Measurements from ENCODE around the gene MAGEA6.
A peak's percentile ranks its signal among the peaks of the same experiment; 100 is the strongest.
"Not testable (repeated sequence)": the region's sequence is repeated elsewhere in the genome, so short reads cannot be mapped to it uniquely, and the experiment has no call there.

Gene MAGEA6, protein sequence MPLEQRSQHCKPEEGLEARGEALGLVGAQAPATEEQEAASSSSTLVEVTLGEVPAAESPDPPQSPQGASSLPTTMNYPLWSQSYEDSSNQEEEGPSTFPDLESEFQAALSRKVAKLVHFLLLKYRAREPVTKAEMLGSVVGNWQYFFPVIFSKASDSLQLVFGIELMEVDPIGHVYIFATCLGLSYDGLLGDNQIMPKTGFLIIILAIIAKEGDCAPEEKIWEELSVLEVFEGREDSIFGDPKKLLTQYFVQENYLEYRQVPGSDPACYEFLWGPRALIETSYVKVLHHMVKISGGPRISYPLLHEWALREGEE

DNA sequence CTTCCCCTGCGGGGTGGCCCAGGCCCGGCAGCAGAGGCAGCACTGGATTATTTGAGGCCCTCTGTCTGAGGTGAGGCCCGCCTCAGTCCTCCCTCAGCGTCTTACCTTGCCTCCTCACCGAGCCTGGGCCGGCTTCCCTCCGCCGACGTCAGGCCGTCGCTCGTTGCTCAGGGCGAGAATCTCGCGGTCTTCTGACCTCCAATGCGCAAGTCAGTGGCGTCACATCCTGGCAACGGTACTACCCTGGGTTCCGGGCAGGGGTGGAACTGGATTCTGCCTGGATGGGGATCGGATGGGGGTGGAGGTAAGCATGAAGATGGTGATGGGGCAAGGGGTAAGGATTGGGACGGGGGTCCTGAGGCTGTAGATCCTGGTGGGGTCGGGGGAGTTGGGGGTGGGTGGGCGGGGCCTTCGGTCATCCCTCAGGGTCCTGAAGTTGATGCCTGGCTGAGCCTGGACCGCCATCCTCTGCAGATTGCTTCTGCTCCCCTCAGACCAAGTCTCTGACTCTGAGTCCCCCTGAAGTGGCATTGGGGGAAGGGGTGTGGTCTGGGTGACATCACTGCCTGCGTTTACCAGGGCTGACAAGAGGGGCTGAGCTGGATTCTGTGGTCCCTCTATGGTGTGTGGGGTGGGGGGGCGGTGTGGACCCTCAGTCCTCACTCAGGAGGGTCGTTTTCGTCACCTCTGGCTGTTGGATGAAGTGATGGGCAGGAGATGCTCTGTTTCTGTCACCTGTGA lies at the start of gene MAGEA6:
MAGEA6 (minus strand) TSS at position 141 of the 741 bp plus-strand sequence. CDS start 2,039 bp downstream, outside the sequence.
- DNase-seq (ENCODE audit: low read depth, low spot score) = not testable (repeated sequence)

DNA sequence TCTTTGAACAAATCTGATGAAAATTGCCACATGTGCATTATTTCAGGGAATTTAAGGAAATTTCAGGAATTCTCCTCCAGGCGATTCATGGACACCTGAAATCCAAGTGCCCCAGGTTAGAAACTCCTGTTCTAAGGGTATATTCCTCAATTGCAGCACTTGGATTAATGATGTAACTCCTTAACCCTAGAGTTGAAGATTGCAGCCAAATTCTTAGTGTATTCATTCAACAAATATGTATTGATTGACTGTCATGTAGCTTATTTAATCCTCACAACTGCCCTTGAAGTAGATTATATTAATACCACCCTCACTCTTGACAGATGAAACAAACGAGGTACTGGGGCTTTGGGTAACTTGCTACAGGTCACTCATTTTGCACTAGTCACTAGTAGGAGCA lies 49.8 kb upstream of the MAGEA6 start:
- no peak for DNase-seq (ENCODE audit: low read depth, low spot score)

DNA sequence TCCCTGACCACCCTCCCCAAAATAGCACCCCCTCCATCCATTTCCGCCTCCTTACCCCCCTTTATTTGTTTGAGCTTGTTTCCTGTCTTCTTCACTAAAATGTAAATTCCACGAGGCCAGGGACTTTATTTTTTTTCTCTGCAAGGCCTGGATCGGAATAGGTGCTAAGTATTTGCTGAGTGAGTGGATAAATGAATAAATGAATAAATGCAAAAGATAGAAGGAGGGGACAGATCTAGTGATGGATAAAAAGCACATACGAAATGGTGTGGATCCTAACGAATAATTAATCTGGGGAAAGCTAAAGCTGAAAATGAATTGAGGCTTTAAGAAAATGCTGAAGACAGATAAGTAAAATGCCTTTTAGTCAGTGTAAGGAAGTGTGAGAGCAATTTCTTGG lies 48.9 kb upstream of the MAGEA6 start:
- DNase-seq (ENCODE audit: low read depth, low spot score) = no peak

DNA sequence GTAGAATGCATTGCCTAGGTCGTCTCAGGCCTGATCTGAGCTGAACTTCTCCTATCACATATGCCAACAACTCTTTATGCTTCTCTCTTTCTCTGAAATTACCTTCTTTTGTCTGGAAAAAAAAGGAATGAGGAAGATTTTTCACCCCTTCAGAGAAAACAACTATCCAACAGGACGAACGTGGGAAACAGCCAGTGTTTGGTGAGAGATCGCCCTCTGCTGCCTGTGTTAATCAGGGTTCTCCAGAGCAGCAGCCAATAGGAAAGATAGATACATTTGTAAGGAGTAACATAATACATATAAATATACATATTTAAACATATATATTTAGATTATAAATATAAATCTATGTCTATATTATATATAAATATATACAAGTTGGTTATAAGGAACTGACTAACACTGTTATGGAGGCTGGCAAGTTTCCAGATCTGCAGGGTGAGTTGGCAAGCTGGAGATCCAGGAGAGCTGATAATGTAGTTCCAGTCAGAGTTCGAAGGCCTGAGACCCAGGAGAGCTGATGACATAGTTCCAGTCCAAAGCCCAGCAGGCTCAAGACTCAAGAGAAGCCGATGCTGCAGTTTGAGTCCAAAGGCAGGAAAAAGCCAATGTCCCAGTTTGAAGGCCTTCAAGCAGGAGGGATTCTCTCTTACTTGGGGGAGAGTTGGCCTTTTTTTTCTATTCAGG lies 47.7 kb upstream of the MAGEA6 start:
- DNase-seq (ENCODE audit: low read depth, low spot score) = peak; percentile 50

DNA sequence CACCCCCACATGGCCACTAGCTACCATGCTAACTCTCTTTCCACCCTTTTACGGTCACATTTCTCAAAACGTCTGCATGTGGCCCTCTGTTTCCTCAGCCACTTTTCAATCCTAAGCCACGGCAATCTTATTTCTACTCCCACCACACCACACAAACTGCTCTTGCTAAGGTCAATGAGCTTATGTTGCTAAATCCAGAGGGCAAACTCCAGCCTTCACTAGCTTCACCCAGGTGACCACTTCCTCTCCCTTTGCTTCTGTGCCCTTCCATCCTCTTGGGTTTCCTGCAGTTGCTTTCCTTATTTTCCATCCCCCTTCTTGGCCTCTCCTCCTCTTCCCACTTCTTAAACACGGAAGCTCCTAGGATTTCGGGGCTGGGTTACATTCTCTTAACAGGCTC lies 44.6 kb upstream of the MAGEA6 start:
- DNase-seq (ENCODE audit: low read depth, low spot score) = no peak

DNA sequence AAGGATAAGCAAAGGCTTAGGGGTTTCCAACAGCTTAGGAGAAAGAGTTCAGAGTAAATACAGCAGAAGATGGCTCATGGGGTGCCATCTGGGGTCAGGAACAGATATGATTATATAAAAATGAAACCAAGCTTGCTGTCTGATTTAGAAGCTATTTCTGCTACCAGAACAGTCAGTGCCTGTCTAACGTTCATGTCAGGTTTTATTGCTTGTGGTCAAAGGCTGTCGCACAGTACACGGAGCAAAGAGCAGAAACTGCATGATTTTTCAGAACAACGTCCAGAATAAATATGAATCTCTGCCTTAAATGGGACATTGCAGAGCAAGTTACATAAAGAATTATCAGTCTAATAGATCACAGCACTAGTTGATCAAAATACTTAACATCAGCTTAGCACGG lies 43.7 kb upstream of the MAGEA6 start:
- no peak for DNase-seq (ENCODE audit: low read depth, low spot score)

DNA sequence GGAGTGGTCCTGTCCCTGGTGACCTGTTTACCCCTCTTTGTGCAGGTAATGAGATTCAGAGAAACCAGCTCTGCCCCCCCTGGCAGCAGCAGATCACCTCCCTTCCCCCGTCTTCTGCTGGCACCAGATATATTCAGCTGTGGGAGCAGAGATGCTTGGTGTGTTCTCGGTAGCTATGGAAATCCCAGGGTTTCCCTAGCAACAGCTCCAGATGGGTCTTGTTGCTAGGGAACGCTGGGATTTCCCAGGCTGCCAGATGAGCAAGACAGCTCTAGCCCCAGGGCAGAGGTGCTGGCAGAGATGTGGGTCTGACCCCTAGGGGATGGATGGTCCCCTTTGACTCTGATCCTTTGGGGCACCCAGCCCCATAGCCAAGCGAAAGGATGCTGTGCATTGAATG lies 40.9 kb upstream of the MAGEA6 start:
- DNase-seq (ENCODE audit: low read depth, low spot score) = no peak

DNA sequence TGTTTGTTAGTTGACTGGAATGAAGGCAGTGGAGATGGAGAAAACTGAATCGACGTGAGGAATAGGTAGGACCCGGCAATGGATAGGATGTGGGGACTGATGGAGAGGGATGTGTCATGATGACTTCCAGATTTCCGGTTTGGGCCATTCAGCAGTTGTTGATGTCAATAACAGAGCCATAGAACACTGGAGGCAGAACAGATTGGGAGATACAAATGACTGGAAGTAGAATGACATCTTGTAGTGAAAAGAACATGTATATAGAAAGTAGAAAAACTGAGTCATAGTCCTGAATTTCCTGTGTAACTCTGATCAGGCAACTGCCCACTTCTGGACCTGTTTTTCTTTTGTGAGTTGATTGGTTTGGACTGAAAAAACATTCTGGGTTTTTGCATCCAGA lies 36.5 kb upstream of the MAGEA6 start:
- DNase-seq (ENCODE audit: low read depth, low spot score) = no peak

DNA sequence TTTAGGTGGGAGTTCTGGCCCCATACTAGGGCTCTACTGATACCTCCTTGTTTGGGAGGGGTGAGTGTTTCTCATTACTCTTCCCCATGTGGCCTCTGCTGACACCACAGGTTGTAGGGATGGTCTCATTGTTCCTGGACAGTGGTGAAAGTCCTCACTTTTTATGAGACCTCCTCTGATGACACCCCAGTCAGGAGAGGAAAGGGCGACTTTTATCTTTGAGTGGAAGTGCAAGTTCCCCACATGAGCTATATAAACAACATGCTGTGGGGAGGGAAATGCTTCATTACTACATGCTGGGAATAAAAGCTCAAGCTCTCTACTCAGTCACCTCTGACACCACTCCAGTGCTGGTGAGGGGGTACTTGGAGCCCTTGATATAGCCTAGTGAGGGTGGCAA lies 29.5 kb upstream of the MAGEA6 start:
- DNase-seq (ENCODE audit: low read depth, low spot score) = no peak

DNA sequence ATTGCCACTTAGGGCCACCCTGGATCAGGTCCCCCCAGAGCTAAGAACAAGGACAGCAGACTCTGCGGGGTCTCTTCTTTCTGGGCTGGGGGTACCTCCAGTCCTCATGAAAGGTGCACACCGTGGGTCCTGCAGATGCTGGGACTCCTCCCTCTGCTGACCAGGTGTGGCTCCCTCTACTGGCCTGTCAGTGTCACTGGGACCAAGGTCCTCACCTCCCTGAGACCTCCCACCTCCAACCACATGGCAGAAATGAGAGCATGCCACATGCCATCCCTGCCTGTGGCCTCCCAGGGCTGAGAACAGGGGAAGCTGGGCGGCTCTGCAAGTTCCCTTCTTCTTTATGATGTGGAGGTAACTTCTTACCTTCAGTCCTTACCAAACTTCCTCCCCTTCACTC lies 17.6 kb upstream of the MAGEA6 start:
- DNase-seq (ENCODE audit: low read depth, low spot score) = not testable (repeated sequence)

DNA sequence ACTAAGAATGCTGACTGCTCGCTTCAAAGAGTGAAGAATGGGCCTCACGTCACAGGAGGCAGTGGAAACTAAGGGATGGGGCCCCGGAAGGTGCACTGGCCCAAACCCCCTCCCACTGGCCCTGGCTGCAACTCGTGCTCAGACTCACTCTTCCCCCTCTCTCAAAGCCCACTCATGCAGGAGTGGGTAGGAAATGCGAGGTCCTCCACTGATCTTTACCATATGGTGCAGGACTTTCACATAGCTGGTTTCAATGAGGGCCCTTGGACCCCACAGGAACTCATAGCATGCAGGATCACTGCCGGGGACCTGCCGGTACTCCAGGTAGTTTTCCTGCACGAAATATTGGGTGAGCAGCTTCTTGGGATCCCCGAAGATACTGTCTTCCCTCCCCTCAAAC lies 2.9 kb downstream of the MAGEA6 start:
- not testable (repeated sequence) for DNase-seq (ENCODE audit: low read depth, low spot score)

DNA sequence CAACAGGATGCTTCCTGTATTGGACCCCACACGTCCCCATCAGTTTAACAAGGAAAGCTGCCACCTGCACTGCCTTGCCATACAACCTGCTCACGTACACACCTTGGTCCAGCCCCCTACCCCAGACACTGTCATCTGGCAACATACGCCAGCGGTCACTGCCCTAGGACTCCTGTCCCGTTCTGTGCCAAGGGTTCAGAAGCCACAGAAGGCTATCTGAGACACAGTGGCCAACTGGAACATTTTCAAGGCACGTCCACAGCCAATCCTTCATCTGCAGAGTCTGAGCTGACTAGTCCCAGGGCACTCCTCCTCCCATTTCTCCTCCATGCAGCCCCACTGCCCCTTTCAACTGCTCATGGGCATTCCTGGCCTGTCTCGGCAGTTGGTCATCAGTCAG lies 7.9 kb downstream of the MAGEA6 start:
- not testable (repeated sequence) for DNase-seq (ENCODE audit: low read depth, low spot score)

DNA sequence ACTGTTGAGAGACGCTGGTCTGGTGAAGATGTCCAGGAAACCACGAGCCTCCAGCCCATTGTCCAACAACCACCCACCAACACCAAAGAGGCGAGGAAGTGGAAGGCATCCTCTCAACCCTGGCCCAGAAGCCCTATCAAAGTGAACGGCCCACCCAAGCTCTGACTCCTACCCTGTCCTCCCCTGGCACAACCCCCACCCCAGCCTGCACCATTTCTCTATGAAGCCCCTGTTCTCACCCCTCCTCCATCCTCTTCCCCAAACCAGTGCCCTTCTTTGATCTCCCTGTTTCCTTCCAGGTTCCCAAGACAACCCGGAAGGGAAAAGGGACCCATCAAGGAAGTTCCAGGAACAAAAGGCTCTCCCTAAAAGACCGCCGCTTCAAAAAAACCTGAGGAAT lies 9.9 kb downstream of the MAGEA6 start:
- DNase-seq (ENCODE audit: low read depth, low spot score) = not testable (repeated sequence)

DNA sequence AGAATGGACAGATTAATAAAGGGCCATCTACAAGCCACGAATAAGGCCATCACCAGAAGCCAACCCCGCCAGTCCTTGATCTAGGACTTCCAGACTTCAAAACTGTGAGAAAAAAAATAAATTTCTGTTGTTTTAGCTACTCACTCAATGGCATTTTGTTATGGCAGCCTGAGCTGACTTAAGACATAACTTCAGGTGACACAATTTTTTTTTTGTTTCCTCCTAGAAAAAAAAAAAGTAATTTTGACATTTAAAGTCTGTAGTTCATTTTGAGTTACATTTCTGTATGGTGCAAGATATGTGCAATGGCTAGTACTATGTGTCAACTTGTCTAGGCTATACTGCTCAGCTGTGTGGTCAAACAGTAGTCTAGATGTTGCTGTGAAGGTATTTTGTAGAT lies 10.6 kb downstream of the MAGEA6 start, which contains the start of gene CSAG3:
CSAG3 (plus strand) TSS at position 301 of the 400 bp plus-strand sequence.
- DNase-seq (ENCODE audit: low read depth, low spot score) = not testable (repeated sequence)

DNA sequence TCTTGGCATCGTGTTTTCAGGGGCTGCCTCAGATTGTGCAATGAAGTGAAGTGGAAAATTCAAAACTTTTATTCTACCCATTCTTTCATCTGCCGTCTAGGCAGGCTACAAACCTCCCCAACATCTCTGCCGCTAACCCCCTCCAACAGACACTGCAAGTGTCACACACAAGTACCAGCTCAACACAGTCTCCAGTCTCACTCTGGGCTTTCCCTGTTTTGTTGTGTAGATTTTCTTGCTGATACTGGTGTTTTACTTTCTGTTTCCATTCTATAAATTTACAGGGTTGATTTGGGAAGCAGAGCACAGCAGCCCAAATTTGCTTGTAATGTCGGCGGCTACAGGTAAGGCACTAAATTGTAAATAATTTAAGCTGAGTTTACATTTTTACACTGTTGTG lies 14.6 kb downstream of the MAGEA6 start:
- DNase-seq (ENCODE audit: low read depth, low spot score) = not testable (repeated sequence)

DNA sequence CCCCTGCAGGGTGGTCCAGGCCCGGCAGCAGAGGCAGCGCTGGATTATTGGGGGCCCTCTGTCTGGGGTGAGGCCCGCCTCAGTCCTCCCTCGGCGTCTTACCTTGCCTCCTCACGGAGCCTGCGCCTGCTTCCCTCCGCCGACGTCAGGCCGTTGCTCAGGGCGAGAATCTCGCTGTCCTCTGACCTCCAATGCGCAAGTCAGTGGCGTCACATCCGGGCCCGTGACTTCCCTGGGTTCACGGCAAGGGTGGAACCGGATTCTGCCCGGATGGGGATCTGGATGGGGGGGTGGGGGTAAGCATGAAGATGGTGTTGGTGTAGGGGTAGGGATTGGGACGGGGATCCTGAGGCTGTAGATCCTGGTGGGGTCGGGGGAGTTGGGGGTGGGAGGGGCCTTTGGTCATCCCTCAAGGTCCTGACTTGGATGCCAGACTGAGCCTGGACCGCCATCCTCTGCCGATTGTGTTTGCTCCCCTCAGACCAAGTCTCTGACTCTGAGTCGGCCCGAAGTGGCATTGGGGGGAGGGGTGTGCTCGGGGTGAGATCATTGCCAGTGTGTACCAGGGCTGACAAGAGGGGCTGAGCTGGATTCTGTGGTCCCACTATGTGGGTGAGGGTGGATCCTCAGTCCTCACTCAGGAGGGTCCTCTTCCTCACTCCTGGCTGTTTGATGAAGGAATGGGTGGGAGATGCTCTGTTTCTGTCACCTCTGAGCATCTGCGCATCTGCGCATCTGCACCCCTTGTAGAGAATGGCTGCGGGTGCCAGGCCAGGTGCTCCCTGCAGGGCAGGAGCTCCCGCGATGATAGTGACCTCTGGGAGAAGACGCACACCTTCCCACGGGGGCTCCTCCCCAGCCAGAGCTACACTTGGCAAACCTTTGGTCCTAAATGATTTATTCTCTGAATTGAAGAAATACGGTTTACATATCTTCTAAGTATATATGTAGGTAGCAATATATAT lies 15.5 kb downstream of the MAGEA6 start, which contains the start of gene MAGEA2:
MAGEA2 (minus strand) TSS at position 157 of the 965 bp plus-strand sequence. CDS start 2,479 bp downstream, outside the sequence.
- not testable (repeated sequence) for DNase-seq (ENCODE audit: low read depth, low spot score)

DNA sequence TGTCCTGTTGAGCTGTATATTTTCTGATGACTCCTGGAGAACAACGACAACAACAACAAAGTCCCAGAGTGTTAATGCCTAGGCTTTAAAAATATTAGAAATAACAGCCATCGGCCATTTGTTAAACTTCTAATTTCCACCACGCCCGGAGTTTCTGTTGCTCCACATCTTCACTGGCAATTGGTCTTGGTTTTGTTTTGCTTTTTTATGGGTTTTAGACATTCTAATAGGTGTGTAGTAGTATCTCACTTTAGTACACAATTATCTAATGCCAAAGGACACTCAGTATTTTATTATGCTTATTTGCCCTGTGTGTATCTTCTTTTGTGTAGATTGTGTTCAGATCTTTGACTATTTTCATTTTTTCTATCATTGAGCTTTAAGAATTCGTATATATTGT lies 30.9 kb downstream of the MAGEA6 start:
- no peak for DNase-seq (ENCODE audit: low read depth, low spot score)

DNA sequence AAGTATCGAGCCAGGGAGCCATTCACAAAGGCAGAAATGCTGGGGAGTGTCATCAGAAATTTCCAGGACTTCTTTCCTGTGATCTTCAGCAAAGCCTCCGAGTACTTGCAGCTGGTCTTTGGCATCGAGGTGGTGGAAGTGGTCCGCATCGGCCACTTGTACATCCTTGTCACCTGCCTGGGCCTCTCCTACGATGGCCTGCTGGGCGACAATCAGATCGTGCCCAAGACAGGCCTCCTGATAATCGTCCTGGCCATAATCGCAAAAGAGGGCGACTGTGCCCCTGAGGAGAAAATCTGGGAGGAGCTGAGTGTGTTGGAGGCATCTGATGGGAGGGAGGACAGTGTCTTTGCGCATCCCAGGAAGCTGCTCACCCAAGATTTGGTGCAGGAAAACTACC lies 33.0 kb downstream of the MAGEA6 start:
- DNase-seq (ENCODE audit: low read depth, low spot score) = not testable (repeated sequence)

DNA sequence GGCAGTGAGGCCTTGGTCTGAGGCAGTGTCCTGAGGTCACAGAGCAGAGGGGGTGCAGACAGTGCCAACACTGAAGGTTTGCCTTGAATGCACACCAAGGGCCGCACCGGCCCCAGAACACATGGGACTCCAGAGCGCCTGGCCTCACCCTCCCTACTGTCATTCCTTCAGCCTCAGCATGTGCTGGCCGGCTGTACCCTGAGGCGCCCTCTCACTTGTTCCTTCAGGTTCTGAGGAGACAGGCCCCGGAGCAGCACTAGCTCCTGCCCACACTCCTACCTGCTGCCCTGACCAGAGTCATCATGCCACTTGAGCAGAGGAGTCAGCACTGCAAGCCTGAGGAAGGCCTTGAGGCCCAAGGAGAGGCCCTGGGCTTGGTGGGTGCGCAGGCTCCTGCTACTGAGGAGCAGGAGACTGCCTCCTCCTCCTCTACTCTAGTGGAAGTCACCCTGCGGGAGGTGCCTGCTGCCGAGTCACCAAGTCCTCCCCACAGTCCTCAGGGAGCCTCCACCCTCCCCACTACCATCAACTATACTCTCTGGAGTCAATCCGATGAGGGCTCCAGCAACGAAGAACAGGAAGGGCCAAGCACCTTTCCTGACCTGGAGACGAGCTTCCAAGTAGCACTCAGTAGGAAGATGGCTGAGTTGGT lies 33.5 kb downstream of the MAGEA6 start:
- no peak for DNase-seq (ENCODE audit: low read depth, low spot score)

DNA sequence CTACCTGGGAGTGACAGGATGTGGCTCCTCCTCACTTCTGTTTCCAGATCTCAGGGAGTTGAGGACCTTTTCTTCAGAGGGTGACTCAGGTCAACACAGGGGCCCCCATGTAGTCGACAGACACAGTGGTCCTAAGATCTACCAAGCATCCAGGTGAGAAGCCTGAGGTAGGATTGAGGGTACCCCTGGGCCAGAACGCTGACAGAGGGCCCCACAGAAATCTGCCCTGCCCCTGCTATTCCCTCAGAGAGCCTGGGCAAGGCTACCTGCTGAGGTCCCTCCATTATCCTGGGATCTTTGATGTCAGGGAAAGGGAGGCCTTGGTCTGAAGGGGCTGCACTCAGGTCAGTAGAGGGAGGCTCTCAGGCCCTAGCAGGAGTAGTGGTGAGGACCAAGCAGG lies 34.4 kb downstream of the MAGEA6 start:
- DNase-seq (ENCODE audit: low read depth, low spot score) = no peak
